ENCODE results near the gene MARF1. TPM values are rescaled to one million over a fixed set of nuclear protein-coding genes. Genes with fewer than 3 reads are reported as not detected.

The MARF1 gene
- polyA plus RNA-seq, 1 experiment, result 25.2 TPM

GRCh38 chr16:15587152-15587825 lies 55.7 kb downstream of the MARF1 start:
- CTCF ChIA-PET, result interaction anchor here (1.1 to 1.7 kb wide), 2 partner anchors 9 to 160 kb away, joined by 3 to 6 read pairs; no protein-coding TSS in a partner anchor

GRCh38 chr16:15586716-15587115 lies 56.2 kb downstream of the MARF1 start:
- Histone ChIP-seq H3K27me3 (ENCODE audit: control insufficient read depth, insufficient read depth, low read length) (no peaks in the 10 kb centered on the region), H3K4me3 (ENCODE audit: low read depth, low read length) (no peak overlapping the region), H3K36me3 (ENCODE audit: control insufficient read depth, insufficient read depth, low read length) (peaks cover 8% of the 10 kb centered on the region)
- ChIA-PET CTCF (interaction anchor here (1.1 to 1.7 kb wide), 2 partner anchors 10 to 159 kb away, joined by 3 to 6 read pairs; no protein-coding TSS in a partner anchor), POLR2A (no interaction called here)
- TF ChIP-seq, protein P1, sequence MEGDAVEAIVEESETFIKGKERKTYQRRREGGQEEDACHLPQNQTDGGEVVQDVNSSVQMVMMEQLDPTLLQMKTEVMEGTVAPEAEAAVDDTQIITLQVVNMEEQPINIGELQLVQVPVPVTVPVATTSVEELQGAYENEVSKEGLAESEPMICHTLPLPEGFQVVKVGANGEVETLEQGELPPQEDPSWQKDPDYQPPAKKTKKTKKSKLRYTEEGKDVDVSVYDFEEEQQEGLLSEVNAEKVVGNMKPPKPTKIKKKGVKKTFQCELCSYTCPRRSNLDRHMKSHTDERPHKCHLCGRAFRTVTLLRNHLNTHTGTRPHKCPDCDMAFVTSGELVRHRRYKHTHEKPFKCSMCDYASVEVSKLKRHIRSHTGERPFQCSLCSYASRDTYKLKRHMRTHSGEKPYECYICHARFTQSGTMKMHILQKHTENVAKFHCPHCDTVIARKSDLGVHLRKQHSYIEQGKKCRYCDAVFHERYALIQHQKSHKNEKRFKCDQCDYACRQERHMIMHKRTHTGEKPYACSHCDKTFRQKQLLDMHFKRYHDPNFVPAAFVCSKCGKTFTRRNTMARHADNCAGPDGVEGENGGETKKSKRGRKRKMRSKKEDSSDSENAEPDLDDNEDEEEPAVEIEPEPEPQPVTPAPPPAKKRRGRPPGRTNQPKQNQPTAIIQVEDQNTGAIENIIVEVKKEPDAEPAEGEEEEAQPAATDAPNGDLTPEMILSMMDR (IDR thresholded peaks at IDR 0.05; ENCODE audit: insufficient read depth, low read depth, low read length), result no peak
- no peak for DNase-seq (ENCODE audit: low read depth)

More at GRCh38 chr16:15587152-15587825, 55.7 kb downstream of the MARF1 start:
- TF ChIP-seq, protein P1 (IDR thresholded peaks at IDR 0.05; ENCODE audit: insufficient read depth, low read depth, low read length), result no peak
- Histone ChIP-seq H3K4me3 (ENCODE audit: low read depth, low read length) (no peak overlapping the region), H3K27me3 (ENCODE audit: control insufficient read depth, insufficient read depth, low read length) (no peaks in the 10 kb centered on the region), H3K36me3 (ENCODE audit: control insufficient read depth, insufficient read depth, low read length) (peaks cover 8% of the 10 kb centered on the region)
- no peak for DNase-seq (ENCODE audit: low read depth)
- POLR2A ChIA-PET, result no interaction called here

DNA sequence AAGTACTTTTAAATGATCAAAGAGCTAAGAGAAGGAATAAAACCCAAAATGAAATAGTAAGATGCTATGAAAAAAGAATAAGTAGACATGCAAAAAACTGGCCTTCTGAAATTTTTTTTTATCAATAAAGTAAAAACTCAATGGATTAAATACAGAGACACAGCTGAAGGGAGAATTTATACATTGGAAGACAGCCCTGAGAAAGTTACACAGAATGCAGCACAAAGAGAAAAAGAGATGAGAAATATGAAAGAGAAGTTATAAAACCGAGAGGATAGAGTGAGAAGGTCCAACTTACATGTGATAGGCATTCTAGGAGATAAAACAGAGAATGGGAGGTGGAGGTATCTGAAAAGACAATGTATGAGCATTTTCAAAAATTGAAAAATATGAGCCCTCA lies 57.0 kb downstream of the MARF1 start:
- peaks cover 10% of the 10 kb centered on the region for H3K36me3 ChIP-seq (ENCODE audit: control insufficient read depth, insufficient read depth, low read length)
- ChIA-PET CTCF (no interaction called here), POLR2A (no interaction called here)
- no peaks in the 10 kb centered on the region for H3K27me3 ChIP-seq (ENCODE audit: control insufficient read depth, insufficient read depth, low read length)
- H3K4me3 ChIP-seq (ENCODE audit: low read depth, low read length), result no peak overlapping the region
- DNase-seq (ENCODE audit: low read depth), result no peak
- TF ChIP-seq, protein P1 (IDR thresholded peaks at IDR 0.05; ENCODE audit: insufficient read depth, low read depth, low read length), result no peak

DNA sequence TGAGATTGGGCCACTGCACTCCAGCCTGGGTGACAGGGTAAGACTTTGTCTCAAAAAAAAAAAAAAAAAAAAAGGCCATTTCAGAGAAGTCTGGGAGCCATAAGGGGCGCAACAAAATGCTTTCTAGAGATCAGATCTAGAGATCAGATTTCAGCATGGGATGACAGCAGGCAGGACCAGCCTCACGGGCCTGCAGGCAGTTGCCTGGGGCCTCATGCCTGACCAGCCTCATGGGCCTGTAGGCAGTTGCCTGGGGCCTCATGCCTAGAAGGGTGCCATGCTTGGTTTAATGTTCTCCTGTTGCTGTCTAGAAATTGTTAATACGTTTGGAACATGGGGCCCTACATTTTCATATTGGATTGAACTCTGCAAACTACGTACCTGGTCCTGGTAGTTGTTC lies 59.4 kb downstream of the MARF1 start:
- ChIA-PET CTCF (no interaction called here), POLR2A (no interaction called here)
- TF ChIP-seq, protein P1 (IDR thresholded peaks at IDR 0.05; ENCODE audit: insufficient read depth, low read depth, low read length), result no peak
- no peak for DNase-seq (ENCODE audit: low read depth)
- Histone ChIP-seq H3K36me3 (ENCODE audit: control insufficient read depth, insufficient read depth, low read length) (peaks cover 10% of the 10 kb centered on the region), H3K27me3 (ENCODE audit: control insufficient read depth, insufficient read depth, low read length) (no peaks in the 10 kb centered on the region), H3K4me3 (ENCODE audit: low read depth, low read length) (no peak overlapping the region)

- no peak overlapping the region for H3K4me3 ChIP-seq (ENCODE audit: low read depth, low read length)
- CTCF ChIA-PET, result interaction anchor here (0.6 to 1.3 kb wide), 2 partner anchors 9 to 547 kb away, joined by 3 read pairs; no protein-coding TSS in a partner anchor
- H3K36me3 ChIP-seq (ENCODE audit: control insufficient read depth, insufficient read depth, low read length), result peaks cover 6% of the 10 kb centered on the region
- POLR2A ChIA-PET, result no interaction called here
- TF ChIP-seq, protein P1 (IDR thresholded peaks at IDR 0.05; ENCODE audit: insufficient read depth, low read depth, low read length), result no peak
- no peaks in the 10 kb centered on the region for H3K27me3 ChIP-seq (ENCODE audit: control insufficient read depth, insufficient read depth, low read length)
- DNase-seq (ENCODE audit: low read depth), result no peak
These were observed 61.7 kb downstream of the MARF1 start for GRCh38 chr16:15581127-15581815.

Measured in BJ (cell line).